Measurements from ENCODE around the gene GFI1.

- TF ChIP-seq CTCF (conservative IDR thresholded peaks at IDR 0.05; ENCODE audit: low read depth, low read length) (no peak), EZH2 (IDR thresholded peaks at IDR 0.05; ENCODE audit: borderline replicate concordance, low read depth, low read length, poor library complexity, severe bottlenecking) (no peak)
Measured at GRCh38 chr1:92444351-92444750, 42.4 kb downstream of the GFI1 start.
